COLO668 (cell line): ENCODE data around the gene TMSB4X.
"Not testable (repeated sequence)": the region's sequence is repeated elsewhere in the genome, so short reads cannot be mapped to it uniquely, and the experiment has no call there.

Experiments
- DNase-seq: peaks from one replicate; lab custom pipeline; 2025; ENCODE audit not compliant: unreplicated experiment; lab: John Stamatoyannopoulos, UW

TMSB4X gene

GRCh38 chrX:12974796-12975669 is at the start of gene TMSB4X:
TMSB4X (plus strand) TSS chrX:12975110.
- DNase-seq = peak; percentile 89

- no peak for DNase-seq
Observed at GRCh38 chrX:12929701-12930100, 45.2 kb upstream of the TMSB4X start.

- no peak for DNase-seq
Observed at GRCh38 chrX:12930150-12930549, 44.8 kb upstream of the TMSB4X start.

- DNase-seq = no peak
Observed at GRCh38 chrX:12932244-12932643, 42.7 kb upstream of the TMSB4X start.

GRCh38 chrX:12934850-12935249 is 40.1 kb upstream of the TMSB4X start:
- DNase-seq = no peak

- no peak for DNase-seq
Observed at GRCh38 chrX:12936947-12937346, 38.0 kb upstream of the TMSB4X start.

GRCh38 chrX:12940471-12940870 is 34.4 kb upstream of the TMSB4X start:
- DNase-seq = not testable (repeated sequence)

GRCh38 chrX:12943592-12943991 is 31.3 kb upstream of the TMSB4X start:
- DNase-seq = not testable (repeated sequence)

- not testable (repeated sequence) for DNase-seq
Observed at GRCh38 chrX:12944452-12944851, 30.5 kb upstream of the TMSB4X start.

GRCh38 chrX:12945494-12945893 is 29.4 kb upstream of the TMSB4X start:
- no peak for DNase-seq

- no peak for DNase-seq
Observed at GRCh38 chrX:12946406-12946805, 28.5 kb upstream of the TMSB4X start.

GRCh38 chrX:12946838-12947544 is 27.9 kb upstream of the TMSB4X start:
- peak; percentile 78 for DNase-seq

- peak; percentile 66 for DNase-seq
Observed at GRCh38 chrX:12947545-12948235, 27.2 kb upstream of the TMSB4X start.

GRCh38 chrX:12948495-12948894 is 26.4 kb upstream of the TMSB4X start:
- DNase-seq = no peak

GRCh38 chrX:12949205-12949926 is 25.5 kb upstream of the TMSB4X start:
- no peak for DNase-seq

- no peak for DNase-seq
Observed at GRCh38 chrX:12949927-12950656, 24.8 kb upstream of the TMSB4X start.

- peak; percentile 4 for DNase-seq
Observed at GRCh38 chrX:12950851-12951594, 23.9 kb upstream of the TMSB4X start.

GRCh38 chrX:12951595-12951975 is 23.3 kb upstream of the TMSB4X start:
- no peak for DNase-seq

- DNase-seq = no peak
Observed at GRCh38 chrX:12953420-12953819, 21.5 kb upstream of the TMSB4X start.

GRCh38 chrX:12954376-12954775 is 20.5 kb upstream of the TMSB4X start:
- no peak for DNase-seq
